Gastroesophageal sphincter (tissue), 3 donors: ENCODE data around the gene DIP2C.

ENCODE experiments used
- CTCF ChIP-seq, 4 experiments: fragments of 200-600 bp in 2 of 4; fragments of 450-650 bp in 2 of 4; sonication (generic) in 1 of 4; IDR thresholded peaks; one replicate each; pipeline ENCODE4 v1.5.1; 2017 to 2019; ENCODE audit warnings: antibody characterized with exemption in 4 of 4, mild to moderate bottlenecking in 2 of 4, moderate library complexity in 2 of 4
- POLR2A ChIP-seq, 2 donors: fragments of 450-650 bp; IDR thresholded peaks; one replicate each; pipeline ENCODE4 v1.6.1; 2017; ENCODE audit warnings: antibody characterized with exemption in 2 of 2, mild to moderate bottlenecking in 2 of 2, moderate library complexity in 1 of 2

- TF ChIP-seq POLR2A (IDR thresholded peaks at IDR 0.05) = no peak
- no peak for TF ChIP-seq CTCF (IDR thresholded peaks at IDR 0.05)
Observed at GRCh38 chr10:654647-654996, 34.8 kb downstream of the DIP2C start.
